ENCODE data around the gene TF. TPM values are rescaled to one million over a fixed set of nuclear protein-coding genes. Genes with fewer than 3 reads are reported as not detected.

Gene TF
- polyA plus RNA-seq, 1 of the 3 experiments (the other 2 are of a cell fraction) = 0.08 TPM

DNA sequence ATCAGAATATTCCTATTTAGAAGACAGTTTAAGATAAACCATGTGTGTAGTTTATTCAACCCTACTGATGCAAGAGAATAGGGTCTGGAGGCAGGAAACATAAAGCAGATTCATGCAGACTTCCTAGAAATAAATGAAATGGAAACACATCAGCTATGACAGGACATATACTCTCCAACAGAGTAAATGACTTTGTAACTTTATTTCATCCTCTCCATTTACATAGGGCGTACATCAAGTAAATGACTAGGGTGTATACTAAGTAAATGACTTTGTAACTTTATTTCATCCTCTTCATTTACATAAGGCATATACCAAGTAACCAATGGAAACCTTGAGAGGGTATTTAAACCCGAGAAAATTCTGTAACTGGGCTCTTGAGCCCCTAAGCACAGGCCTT, 41.8 kb downstream of the TF start:
- Histone ChIP-seq H4K20me1 (ENCODE audit: insufficient read depth) (no peaks in the 10 kb centered on the region), H2AFZ (ENCODE audit: low read depth) (no peak overlapping the region), H3K27ac (ENCODE audit: low read depth in 2 of 2, low read length in 1 of 2) (no peak overlapping the region), H3K9me2 (no peaks in the 10 kb centered on the region), H3K4me2 (no peak overlapping the region), H3K9ac (no peak overlapping the region), H3K4me3 (ENCODE audit: low read depth in 2 of 2, low read length in 1 of 2) (no peak overlapping the region), H3K36me3 (replicated peaks in 1 of 2; ENCODE audit: control insufficient read depth in 1 of 2, insufficient read depth in 2 of 2, low read length in 1 of 2) (no peaks in the 10 kb centered on the region), H3K4me1 (ENCODE audit: control insufficient read depth in 1 of 2, insufficient read depth in 2 of 2, low read depth in 1 of 2, low read length in 1 of 2) (no peaks in the 10 kb centered on the region), H3K9me3 (peaks cover 10% of the 10 kb centered on the region), H3F3A (replicated peaks; ENCODE audit: insufficient read depth) (no peaks in the 10 kb centered on the region), H3K79me2 (ENCODE audit: insufficient read depth) (no peaks in the 10 kb centered on the region), H3K27me3 (ENCODE audit: insufficient read depth) (no peaks in the 10 kb centered on the region)
- CTCF ChIA-PET = no interaction called here
- TF ChIP-seq GATA2 (CRISPR knock-in tag; IDR thresholded peaks at IDR 0.05) (no peak), CHD2 (IDR thresholded peaks at IDR 0.05; ENCODE audit: low read length, partially characterized antibody) (no peak), TEAD4 (IDR thresholded peaks at IDR 0.05; ENCODE audit: borderline replicate concordance, insufficient read depth) (no peak), RXRA (IDR thresholded peaks at IDR 0.05; ENCODE audit: borderline replicate concordance, low read depth) (no peak), POLR2AphosphoS5 (IDR thresholded peaks at IDR 0.05; ENCODE audit: low read depth, low read length) (no peak), EP300 (IDR thresholded peaks at IDR 0.05; ENCODE audit: borderline replicate concordance in 1 of 2, low read depth in 1 of 2, low read length in 1 of 2) (no peak), ELF1 (IDR thresholded peaks at IDR 0.05) (no peak), MEF2A (IDR thresholded peaks at IDR 0.05; ENCODE audit: borderline replicate concordance, low read depth) (no peak), FOSL2 (IDR thresholded peaks at IDR 0.05; ENCODE audit: borderline replicate concordance, low read depth) (no peak), ZBTB33 (IDR thresholded peaks at IDR 0.05; ENCODE audit: borderline replicate concordance, low read depth) (no peak), USF1 (IDR thresholded peaks at IDR 0.05; ENCODE audit: borderline replicate concordance, low read depth) (no peak), RAD21 (IDR thresholded peaks at IDR 0.05; ENCODE audit: low read length) (no peak), NFIC (IDR thresholded peaks at IDR 0.05; ENCODE audit: borderline replicate concordance) (no peak)
- TF ChIP-seq, protein P1, sequence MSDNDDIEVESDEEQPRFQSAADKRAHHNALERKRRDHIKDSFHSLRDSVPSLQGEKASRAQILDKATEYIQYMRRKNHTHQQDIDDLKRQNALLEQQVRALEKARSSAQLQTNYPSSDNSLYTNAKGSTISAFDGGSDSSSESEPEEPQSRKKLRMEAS (IDR thresholded peaks at IDR 0.05; ENCODE audit: low read depth) = no peak
- DNase-seq = no peak
- POLR2A ChIA-PET = no interaction called here
- 13% methylated on average over 2 of the region's 2 CpGs for WGBS (ENCODE audit: low lambda C conversion rate)

DNA sequence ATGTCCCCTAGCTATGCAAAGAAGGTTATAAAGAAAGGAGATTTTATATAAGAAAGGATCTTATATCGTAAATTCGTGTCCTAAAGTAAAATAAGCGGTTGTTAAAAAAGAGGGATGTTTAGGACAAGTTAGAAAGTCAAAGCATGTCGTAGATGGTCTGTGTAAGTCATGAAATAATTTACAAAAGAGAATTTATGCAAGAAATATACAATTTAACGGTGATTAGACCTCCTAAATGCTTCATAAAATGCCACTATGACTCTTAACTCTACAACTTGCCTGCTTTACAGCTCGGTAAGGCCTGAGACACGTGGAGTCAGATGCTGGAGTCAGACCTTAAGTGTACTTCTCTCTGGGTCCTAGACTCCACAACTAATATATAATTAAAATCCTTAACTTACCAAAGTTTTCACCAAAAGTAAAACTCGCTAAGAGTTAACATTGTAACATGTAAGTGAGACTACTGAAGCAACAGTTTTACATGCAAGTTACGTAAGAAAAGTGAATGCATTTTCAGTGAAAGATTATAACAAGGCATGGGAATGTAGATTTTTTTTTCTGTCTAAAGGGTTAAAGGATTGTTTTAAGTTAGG, 46.1 kb downstream of the TF start:
- Histone ChIP-seq H3K4me3 (ENCODE audit: low read depth in 2 of 2, low read length in 1 of 2) (no peak overlapping the region), H3K9me2 (no peaks in the 10 kb centered on the region), H3K79me2 (ENCODE audit: insufficient read depth) (no peaks in the 10 kb centered on the region), H2AFZ (ENCODE audit: low read depth) (no peak overlapping the region), H3K36me3 (replicated peaks in 1 of 2; ENCODE audit: control insufficient read depth in 1 of 2, insufficient read depth in 2 of 2, low read length in 1 of 2) (no peaks in the 10 kb centered on the region), H3K4me1 (ENCODE audit: control insufficient read depth in 1 of 2, insufficient read depth in 2 of 2, low read depth in 1 of 2, low read length in 1 of 2) (no peaks in the 10 kb centered on the region), H3K27me3 (ENCODE audit: insufficient read depth) (no peaks in the 10 kb centered on the region), H3K4me2 (no peak overlapping the region), H3K27ac (ENCODE audit: low read depth in 2 of 2, low read length in 1 of 2) (no peak overlapping the region), H4K20me1 (ENCODE audit: insufficient read depth) (no peaks in the 10 kb centered on the region), H3F3A (replicated peaks; ENCODE audit: insufficient read depth) (no peaks in the 10 kb centered on the region), H3K9ac (no peak overlapping the region), H3K9me3 (peaks cover 15% of the 10 kb centered on the region)
- 11% methylated on average over 9 of the region's 9 CpGs for WGBS (ENCODE audit: low lambda C conversion rate)
- DNase-seq = no peak
- CTCF ChIA-PET = no interaction called here
- TF ChIP-seq FOSL2 (IDR thresholded peaks at IDR 0.05; ENCODE audit: borderline replicate concordance, low read depth) = no peak
- TF ChIP-seq RFX5 (IDR thresholded peaks at IDR 0.05; ENCODE audit: low read length) = no peak
- no peak for TF ChIP-seq SIN3A (IDR thresholded peaks at IDR 0.05; ENCODE audit: borderline replicate concordance, low read depth, low read length)
- TF ChIP-seq NFIC (IDR thresholded peaks at IDR 0.05; ENCODE audit: borderline replicate concordance) = no peak
- TF ChIP-seq, protein P1 (IDR thresholded peaks at IDR 0.05; ENCODE audit: low read depth) = no peak
- TF ChIP-seq, protein P2, sequence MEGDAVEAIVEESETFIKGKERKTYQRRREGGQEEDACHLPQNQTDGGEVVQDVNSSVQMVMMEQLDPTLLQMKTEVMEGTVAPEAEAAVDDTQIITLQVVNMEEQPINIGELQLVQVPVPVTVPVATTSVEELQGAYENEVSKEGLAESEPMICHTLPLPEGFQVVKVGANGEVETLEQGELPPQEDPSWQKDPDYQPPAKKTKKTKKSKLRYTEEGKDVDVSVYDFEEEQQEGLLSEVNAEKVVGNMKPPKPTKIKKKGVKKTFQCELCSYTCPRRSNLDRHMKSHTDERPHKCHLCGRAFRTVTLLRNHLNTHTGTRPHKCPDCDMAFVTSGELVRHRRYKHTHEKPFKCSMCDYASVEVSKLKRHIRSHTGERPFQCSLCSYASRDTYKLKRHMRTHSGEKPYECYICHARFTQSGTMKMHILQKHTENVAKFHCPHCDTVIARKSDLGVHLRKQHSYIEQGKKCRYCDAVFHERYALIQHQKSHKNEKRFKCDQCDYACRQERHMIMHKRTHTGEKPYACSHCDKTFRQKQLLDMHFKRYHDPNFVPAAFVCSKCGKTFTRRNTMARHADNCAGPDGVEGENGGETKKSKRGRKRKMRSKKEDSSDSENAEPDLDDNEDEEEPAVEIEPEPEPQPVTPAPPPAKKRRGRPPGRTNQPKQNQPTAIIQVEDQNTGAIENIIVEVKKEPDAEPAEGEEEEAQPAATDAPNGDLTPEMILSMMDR (IDR thresholded peaks at IDR 0.05) = no peak
- no peak for TF ChIP-seq FOXM1 (IDR thresholded peaks at IDR 0.05; ENCODE audit: low read depth)
- peak; percentile 53; the same call in 1 of the 2 replicates for TF ChIP-seq YY1 (IDR thresholded peaks at IDR 0.05; ENCODE audit: low read depth)
- POLR2A ChIA-PET = no interaction called here
